Right lobe of liver (tissue), 4 donors: ENCODE measurements around the gene ZNF319.

Source experiments
- CTCF ChIP-seq, 4 donors: fragments of 200-600 bp in 3 of 4; fragments of 450-650 bp in 1 of 4; IDR thresholded peaks; one replicate each; pipeline versions ENCODE4 v1.5.1 to v1.8.0; 2016 to 2022; ENCODE audit warnings: antibody characterized with exemption in 4 of 4, mild to moderate bottlenecking in 2 of 4
- POLR2A ChIP-seq: fragments of 450-650 bp; IDR thresholded peaks from one replicate; pipeline ENCODE4 v1.6.1; 2017; ENCODE audit warnings: antibody characterized with exemption, mild to moderate bottlenecking
- donor health status: DM: no; HTN: no; CAD: no.
- donor health status: DM: no; HTN: no; CAD: no.
- donor health status: DM: no; HTN: yes; CAD: no.

- TF ChIP-seq CTCF (IDR thresholded peaks at IDR 0.05) = no peak
- TF ChIP-seq POLR2A = no peak
These were observed 2.0 kb downstream of the ZNF319 start for GRCh38 chr16:57998486-57998885.
